DND-41 (cell line): Measurements from ENCODE around the gene GPR83.

ENCODE experiments used
- EZH2 ChIP-seq: IDR thresholded peaks from 3 replicates; pipeline ENCODE4 v1.6.1; 2012; ENCODE audit warnings: borderline replicate concordance, low read depth, mild to moderate bottlenecking, moderate library complexity, low read length, inconsistent platforms; ENCODE audit not compliant: severe bottlenecking
- TF ChIP-seq, protein P1 (sequence below): IDR thresholded peaks from 2 replicates; pipeline ENCODE4 v1.5.1; 2012; ENCODE audit warnings: borderline replicate concordance, low read length, moderate library complexity, mild to moderate bottlenecking; ENCODE audit not compliant: poor library complexity, severe bottlenecking; ENCODE audit errors: extremely low read depth

DNA sequence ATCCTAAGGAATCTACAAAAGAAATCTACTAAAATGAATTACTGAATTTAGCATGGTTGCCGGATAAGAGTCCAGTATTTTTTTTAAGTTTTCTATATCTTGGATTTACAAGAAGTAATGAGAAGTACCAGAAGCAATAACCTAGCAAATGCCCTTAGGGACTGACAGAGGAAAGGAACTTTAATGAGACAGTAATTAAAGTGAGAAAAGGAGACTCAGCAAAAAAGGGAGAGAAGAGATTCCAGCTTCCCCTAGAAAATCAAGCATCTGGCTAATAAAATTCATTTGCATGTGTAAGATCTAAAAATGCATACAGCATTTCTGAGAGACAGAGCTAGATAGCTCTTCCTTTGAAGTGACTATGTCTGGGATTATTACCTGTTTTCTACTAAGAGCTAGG, 57.7 kb downstream of the GPR83 start:
- TF ChIP-seq, protein P1, sequence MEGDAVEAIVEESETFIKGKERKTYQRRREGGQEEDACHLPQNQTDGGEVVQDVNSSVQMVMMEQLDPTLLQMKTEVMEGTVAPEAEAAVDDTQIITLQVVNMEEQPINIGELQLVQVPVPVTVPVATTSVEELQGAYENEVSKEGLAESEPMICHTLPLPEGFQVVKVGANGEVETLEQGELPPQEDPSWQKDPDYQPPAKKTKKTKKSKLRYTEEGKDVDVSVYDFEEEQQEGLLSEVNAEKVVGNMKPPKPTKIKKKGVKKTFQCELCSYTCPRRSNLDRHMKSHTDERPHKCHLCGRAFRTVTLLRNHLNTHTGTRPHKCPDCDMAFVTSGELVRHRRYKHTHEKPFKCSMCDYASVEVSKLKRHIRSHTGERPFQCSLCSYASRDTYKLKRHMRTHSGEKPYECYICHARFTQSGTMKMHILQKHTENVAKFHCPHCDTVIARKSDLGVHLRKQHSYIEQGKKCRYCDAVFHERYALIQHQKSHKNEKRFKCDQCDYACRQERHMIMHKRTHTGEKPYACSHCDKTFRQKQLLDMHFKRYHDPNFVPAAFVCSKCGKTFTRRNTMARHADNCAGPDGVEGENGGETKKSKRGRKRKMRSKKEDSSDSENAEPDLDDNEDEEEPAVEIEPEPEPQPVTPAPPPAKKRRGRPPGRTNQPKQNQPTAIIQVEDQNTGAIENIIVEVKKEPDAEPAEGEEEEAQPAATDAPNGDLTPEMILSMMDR, result no peak
- TF ChIP-seq EZH2, result no peak
